Endodermal cell (in vitro differentiated cells): Measurements from ENCODE around the gene ALKBH1. TPM values are rescaled to one million over a fixed set of nuclear protein-coding genes. Genes with fewer than 3 reads are reported as not detected.

Experiments used
- DNase-seq: peaks from one replicate; pipeline ENCODE4 v3.0.0-alpha.2; 2017
- H3K27ac ChIP-seq: 2 replicates; pipeline ENCODE4 v1.5.1; 2013; ENCODE audit warnings: mild to moderate bottlenecking, low read depth, low read length, moderate library complexity
- H3K27me3 ChIP-seq: 2 replicates; pipeline ENCODE4 v1.6.1; 2013; ENCODE audit warnings: mild to moderate bottlenecking, low read length, moderate library complexity; ENCODE audit not compliant: insufficient read depth, control insufficient read depth, poor library complexity, severe bottlenecking
- H3K36me3 ChIP-seq: 2 replicates; pipeline ENCODE4 v1.7.0; 2013; ENCODE audit warnings: mild to moderate bottlenecking, low read length, moderate library complexity; ENCODE audit not compliant: control insufficient read depth, insufficient read depth
- H3K4me1 ChIP-seq: one replicate; pipeline ENCODE4 v1.7.0; 2013; ENCODE audit warnings: low read length; ENCODE audit not compliant: control insufficient read depth, insufficient read depth
- H3K4me3 ChIP-seq: 2 replicates; pipeline ENCODE4 v1.5.1; 2013; ENCODE audit warnings: mild to moderate bottlenecking, low read length, moderate library complexity
- H3K9ac ChIP-seq: 2 replicates; pipeline ENCODE4 v1.6.1; 2013; ENCODE audit warnings: mild to moderate bottlenecking, low read length, moderate library complexity; ENCODE audit not compliant: poor library complexity, severe bottlenecking; ENCODE audit errors: extremely low read depth
- H3K9me3 ChIP-seq: 2 replicates; pipeline ENCODE4 v1.6.1; 2013; ENCODE audit warnings: mild to moderate bottlenecking, low read length, moderate library complexity; ENCODE audit not compliant: control insufficient read depth
- H3K27ac Mint-ChIP-seq: 2 replicates; pipeline ENCODE4 v1.8.0; 2020; ENCODE audit warnings: mixed read lengths
- H3K27me3 Mint-ChIP-seq: 2 replicates; pipeline ENCODE4 v1.8.0; 2021; ENCODE audit warnings: mild to moderate bottlenecking, mixed read lengths; ENCODE audit not compliant: insufficient read depth
- H3K36me3 Mint-ChIP-seq: 2 replicates; pipeline ENCODE4 v1.8.0; 2020; ENCODE audit warnings: low read depth, mixed read lengths
- H3K4me1 Mint-ChIP-seq: 2 replicates; pipeline ENCODE4 v1.8.0; 2020; ENCODE audit warnings: mixed read lengths
- H3K4me3 Mint-ChIP-seq: 2 replicates; pipeline ENCODE4 v1.8.0; 2020; ENCODE audit warnings: mild to moderate bottlenecking, moderate library complexity, mixed read lengths
- H3K9me3 Mint-ChIP-seq: 2 replicates; pipeline ENCODE4 v1.8.0; 2020; ENCODE audit warnings: mild to moderate bottlenecking, mixed read lengths
- CTCF ChIP-seq: fragments of 200-600 bp; sonication (generic); conservative IDR thresholded peaks from 2 replicates; pipeline ENCODE4 v1.5.0; 2021; ENCODE audit warnings: antibody characterized with exemption, mild to moderate bottlenecking
- WGBS, 2 experiments: methylation state at CpG; one replicate each; pipeline versions ENCODE4 v1.1.5 to v1.1.7; 2013; ENCODE audit warnings: missing lambda C conversion rate in 2 of 2, mixed read lengths in 1 of 2; ENCODE audit not compliant: insufficient coverage in 1 of 2, insufficient read length in 1 of 2; 5-methylcytosine and 5-hydroxymethylcytosine counted together
- total RNA-seq, 2 donors: library from RNA; stranded (reverse); fragmentation: NEBNext Ultra II Directional in 1 of 2; extraction: Animal tissue kit (Norgen Biotek cat#: 25700) in 1 of 2; gene quantifications; 2 replicates in 1 of 2; 3 replicates in 1 of 2; pipeline ENCODE4 v1.2.1, GENCODE V29; 2021

The ALKBH1 gene
- total RNA-seq, 2 donors from 2014 or later, result 11.0 to 15.1 TPM

- H3K9me3 ChIP-seq, result no peaks in the 10 kb centered on the region
- no peak overlapping the region for H3K4me3 ChIP-seq
- H3K36me3 ChIP-seq, result peaks cover 57% of the 10 kb centered on the region
- Mint-ChIP-seq H3K4me3 (no peak overlapping the region), H3K27me3 (no peaks in the 10 kb centered on the region), H3K9me3 (no peaks in the 10 kb centered on the region), H3K4me1 (peaks cover 2% of the 10 kb centered on the region), H3K27ac (no peak overlapping the region), H3K36me3 (peaks cover 59% of the 10 kb centered on the region)
- no peaks in the 10 kb centered on the region for H3K4me1 ChIP-seq
- H3K27me3 ChIP-seq, result no peaks in the 10 kb centered on the region
- H3K9ac ChIP-seq, result no peak overlapping the region
- TF ChIP-seq CTCF, result no peak
- WGBS, 2 experiments, result 91 to 95% methylated on average over 7 of the region's 7 CpGs
- no peak overlapping the region for H3K27ac ChIP-seq
- DNase-seq, result no peak
Measured at GRCh38 chr14:77738559-77739250, 30.9 kb upstream of the ALKBH1 start.

- H3K9ac ChIP-seq, result no peak overlapping the region
- H3K27ac Mint-ChIP-seq, result no peak overlapping the region
Measured at GRCh38 chr14:77730976-77731497, 23.2 kb upstream of the ALKBH1 start.

GRCh38 chr14:77722301-77722700, 14.5 kb upstream of the ALKBH1 start:
- Histone ChIP-seq H3K27ac (no peak overlapping the region), H3K9me3 (no peaks in the 10 kb centered on the region), H3K9ac (no peak overlapping the region), H3K4me1 (no peaks in the 10 kb centered on the region), H3K27me3 (no peaks in the 10 kb centered on the region), H3K36me3 (peaks cover 94% of the 10 kb centered on the region), H3K4me3 (no peak overlapping the region)
- no peak for TF ChIP-seq CTCF
- H3K9me3 Mint-ChIP-seq, result no peaks in the 10 kb centered on the region
- H3K4me1 Mint-ChIP-seq, result no peaks in the 10 kb centered on the region
- no peak overlapping the region for H3K27ac Mint-ChIP-seq
- no peaks in the 10 kb centered on the region for H3K27me3 Mint-ChIP-seq
- 97 to 100% methylated on average over 1 to 3 of the region's 3 CpGs for WGBS, 2 experiments
- DNase-seq, result no peak
- H3K36me3 Mint-ChIP-seq, result peaks cover 82% of the 10 kb centered on the region
- no peak overlapping the region for H3K4me3 Mint-ChIP-seq

More at GRCh38 chr14:77730976-77731497, 23.2 kb upstream of the ALKBH1 start:
- WGBS, 2 experiments, result 87% methylated on average over 3 of the region's 3 CpGs; no CpG with 5 or more reads in 1 of the 2 experiments
- Histone ChIP-seq H3K4me3 (no peak overlapping the region), H3K36me3 (peaks cover 97% of the 10 kb centered on the region), H3K27me3 (no peaks in the 10 kb centered on the region), H3K4me1 (no peaks in the 10 kb centered on the region), H3K27ac (no peak overlapping the region), H3K9me3 (no peaks in the 10 kb centered on the region)
- no peak for DNase-seq
- Mint-ChIP-seq H3K9me3 (no peaks in the 10 kb centered on the region), H3K4me1 (no peaks in the 10 kb centered on the region), H3K36me3 (peaks cover 67% of the 10 kb centered on the region), H3K4me3 (no peak overlapping the region), H3K27me3 (no peaks in the 10 kb centered on the region)
- TF ChIP-seq CTCF, result no peak
